ENCODE data around the gene SH3PXD2A.

Gene SH3PXD2A

GRCh38 chr10:103793429-103793828 is 61.9 kb downstream of the SH3PXD2A start:
- no peak overlapping the region for H3K27ac Mint-ChIP-seq
- H3K27me3 Mint-ChIP-seq, result no peaks in the 10 kb centered on the region
- H3K36me3 Mint-ChIP-seq (ENCODE audit: low read depth), result no peaks in the 10 kb centered on the region
- ATAC-seq (no peak), DNase-seq (no peak)
- H3K4me1 Mint-ChIP-seq, result peaks cover 5% of the 10 kb centered on the region
- no peak overlapping the region for H3K4me3 Mint-ChIP-seq
- H3K9me3 Mint-ChIP-seq, result no peaks in the 10 kb centered on the region

GRCh38 chr10:103792547-103792946 is 62.8 kb downstream of the SH3PXD2A start:
- Mint-ChIP-seq H3K27ac (no peak overlapping the region), H3K4me3 (no peak overlapping the region), H3K27me3 (no peaks in the 10 kb centered on the region), H3K4me1 (peaks cover 5% of the 10 kb centered on the region), H3K9me3 (no peaks in the 10 kb centered on the region), H3K36me3 (ENCODE audit: low read depth) (no peaks in the 10 kb centered on the region)
- no peak for ATAC-seq
- DNase-seq, result no peak

GRCh38 chr10:103791858-103792257 is 63.5 kb downstream of the SH3PXD2A start:
- no peaks in the 10 kb centered on the region for H3K9me3 Mint-ChIP-seq

GRCh38 chr10:103791291-103791690 is 64.1 kb downstream of the SH3PXD2A start:
- no peak for DNase-seq
- Mint-ChIP-seq H3K27ac (no peak overlapping the region), H3K9me3 (no peaks in the 10 kb centered on the region), H3K4me1 (peaks cover 5% of the 10 kb centered on the region), H3K36me3 (ENCODE audit: low read depth) (no peaks in the 10 kb centered on the region), H3K4me3 (no peak overlapping the region), H3K27me3 (no peaks in the 10 kb centered on the region)
- ATAC-seq, result no peak

More at GRCh38 chr10:103791858-103792257, 63.5 kb downstream of the SH3PXD2A start:
- H3K4me3 Mint-ChIP-seq, result no peak overlapping the region
- DNase-seq (no peak), ATAC-seq (no peak)
- H3K27ac Mint-ChIP-seq, result no peak overlapping the region
- H3K36me3 Mint-ChIP-seq (ENCODE audit: low read depth), result no peaks in the 10 kb centered on the region
- peaks cover 5% of the 10 kb centered on the region for H3K4me1 Mint-ChIP-seq
- H3K27me3 Mint-ChIP-seq, result no peaks in the 10 kb centered on the region

GRCh38 chr10:103790580-103790979 is 64.8 kb downstream of the SH3PXD2A start:
- Mint-ChIP-seq H3K27ac (no peak overlapping the region), H3K9me3 (no peaks in the 10 kb centered on the region), H3K27me3 (peaks cover 2% of the 10 kb centered on the region), H3K4me1 (peaks cover 5% of the 10 kb centered on the region), H3K36me3 (ENCODE audit: low read depth) (no peaks in the 10 kb centered on the region), H3K4me3 (no peak overlapping the region)
- ATAC-seq, result no peak
- DNase-seq, result no peak

- H3K27ac Mint-ChIP-seq, result no peak overlapping the region
- peaks cover 5% of the 10 kb centered on the region for H3K4me1 Mint-ChIP-seq
- no peak for DNase-seq
- H3K4me3 Mint-ChIP-seq, result no peak overlapping the region
- peaks cover 2% of the 10 kb centered on the region for H3K27me3 Mint-ChIP-seq
- H3K36me3 Mint-ChIP-seq (ENCODE audit: low read depth), result no peaks in the 10 kb centered on the region
- no peaks in the 10 kb centered on the region for H3K9me3 Mint-ChIP-seq
- no peak for ATAC-seq
Observed at GRCh38 chr10:103789771-103790201, 65.6 kb downstream of the SH3PXD2A start.

- ATAC-seq, result no peak
- Mint-ChIP-seq H3K4me1 (peaks cover 5% of the 10 kb centered on the region), H3K9me3 (no peaks in the 10 kb centered on the region), H3K36me3 (ENCODE audit: low read depth) (no peaks in the 10 kb centered on the region), H3K27ac (no peak overlapping the region), H3K27me3 (peaks cover 2% of the 10 kb centered on the region), H3K4me3 (no peak overlapping the region)
- no peak for DNase-seq
Observed at GRCh38 chr10:103789161-103789560, 66.2 kb downstream of the SH3PXD2A start.

GRCh38 chr10:103787331-103787730 is 68.0 kb downstream of the SH3PXD2A start:
- no peaks in the 10 kb centered on the region for H3K9me3 Mint-ChIP-seq
- DNase-seq, result no peak
- H3K4me1 Mint-ChIP-seq, result peaks cover 5% of the 10 kb centered on the region
- no peaks in the 10 kb centered on the region for H3K36me3 Mint-ChIP-seq (ENCODE audit: low read depth)
- no peak for ATAC-seq
- H3K4me3 Mint-ChIP-seq, result no peak overlapping the region
- peaks cover 6% of the 10 kb centered on the region for H3K27me3 Mint-ChIP-seq
- H3K27ac Mint-ChIP-seq, result no peak overlapping the region

- Mint-ChIP-seq H3K27me3 (peaks cover 11% of the 10 kb centered on the region), H3K36me3 (ENCODE audit: low read depth) (no peaks in the 10 kb centered on the region), H3K4me3 (no peak overlapping the region), H3K9me3 (no peaks in the 10 kb centered on the region), H3K27ac (no peak overlapping the region), H3K4me1 (peaks cover 5% of the 10 kb centered on the region)
- ATAC-seq, result no peak
- no peak for DNase-seq
Observed at GRCh38 chr10:103786020-103786419, 69.4 kb downstream of the SH3PXD2A start.

- Mint-ChIP-seq H3K27ac (no peak overlapping the region), H3K4me1 (peaks cover 5% of the 10 kb centered on the region), H3K4me3 (no peak overlapping the region), H3K9me3 (no peaks in the 10 kb centered on the region), H3K27me3 (peaks cover 13% of the 10 kb centered on the region), H3K36me3 (ENCODE audit: low read depth) (no peaks in the 10 kb centered on the region)
- ATAC-seq, result no peak
- no peak for DNase-seq
Observed at GRCh38 chr10:103784723-103785418, 70.5 kb downstream of the SH3PXD2A start.

- Mint-ChIP-seq H3K36me3 (ENCODE audit: low read depth) (no peaks in the 10 kb centered on the region), H3K27ac (no peak overlapping the region), H3K4me3 (no peak overlapping the region), H3K4me1 (no peaks in the 10 kb centered on the region), H3K9me3 (no peaks in the 10 kb centered on the region), H3K27me3 (peaks cover 13% of the 10 kb centered on the region)
- ATAC-seq (no peak), DNase-seq (no peak)
Observed at GRCh38 chr10:103784089-103784488, 71.3 kb downstream of the SH3PXD2A start.

GRCh38 chr10:103783681-103784080 is 71.7 kb downstream of the SH3PXD2A start:
- DNase-seq (no peak), ATAC-seq (no peak)
- H3K27me3 Mint-ChIP-seq, result peaks cover 13% of the 10 kb centered on the region
- H3K36me3 Mint-ChIP-seq (ENCODE audit: low read depth), result no peaks in the 10 kb centered on the region
- H3K4me3 Mint-ChIP-seq, result no peak overlapping the region
- H3K9me3 Mint-ChIP-seq, result no peaks in the 10 kb centered on the region
- no peaks in the 10 kb centered on the region for H3K4me1 Mint-ChIP-seq
- no peak overlapping the region for H3K27ac Mint-ChIP-seq

GRCh38 chr10:103781329-103782061 is 73.9 kb downstream of the SH3PXD2A start:
- ATAC-seq, result peak; percentile 48

GRCh38 chr10:103780242-103781149 is 74.9 kb downstream of the SH3PXD2A start:
- DNase-seq (no peak), ATAC-seq (no peak)
- peaks cover 10% of the 10 kb centered on the region for H3K27me3 Mint-ChIP-seq
- H3K9me3 Mint-ChIP-seq, result no peaks in the 10 kb centered on the region
- no peak overlapping the region for H3K4me3 Mint-ChIP-seq
- no peak overlapping the region for H3K27ac Mint-ChIP-seq
- H3K4me1 Mint-ChIP-seq, result peaks cover 4% of the 10 kb centered on the region
- H3K36me3 Mint-ChIP-seq (ENCODE audit: low read depth), result no peaks in the 10 kb centered on the region

More at GRCh38 chr10:103781329-103782061, 73.9 kb downstream of the SH3PXD2A start:
- Mint-ChIP-seq H3K9me3 (no peaks in the 10 kb centered on the region), H3K36me3 (ENCODE audit: low read depth) (no peaks in the 10 kb centered on the region), H3K27me3 (peaks cover 13% of the 10 kb centered on the region), H3K4me3 (no peak overlapping the region), H3K4me1 (peaks cover 4% of the 10 kb centered on the region), H3K27ac (no peak overlapping the region)
- no peak for DNase-seq
